Stimulated activated CD4-positive, alpha-beta T cell treated with anti-CD3 and anti-CD28 coated beads, Interleukin-4, amount 100 ng/mL, for 1 hour (primary cell): Measurements from ENCODE around the gene GYPC.
"Not testable (repeated sequence)": the region's sequence is repeated elsewhere in the genome, so short reads cannot be mapped to it uniquely, and the experiment has no call there.

Experiments
- DNase-seq: peaks from one replicate; pipeline ENCODE4 v3.0.0-alpha.2; 2020

The GYPC gene

GRCh38 chr2:126672980-126673605 lies 17.1 kb downstream of the GYPC start:
- no peak for DNase-seq

- DNase-seq = no peak
These were observed 18.3 kb downstream of the GYPC start for GRCh38 chr2:126674075-126674744.

DNA sequence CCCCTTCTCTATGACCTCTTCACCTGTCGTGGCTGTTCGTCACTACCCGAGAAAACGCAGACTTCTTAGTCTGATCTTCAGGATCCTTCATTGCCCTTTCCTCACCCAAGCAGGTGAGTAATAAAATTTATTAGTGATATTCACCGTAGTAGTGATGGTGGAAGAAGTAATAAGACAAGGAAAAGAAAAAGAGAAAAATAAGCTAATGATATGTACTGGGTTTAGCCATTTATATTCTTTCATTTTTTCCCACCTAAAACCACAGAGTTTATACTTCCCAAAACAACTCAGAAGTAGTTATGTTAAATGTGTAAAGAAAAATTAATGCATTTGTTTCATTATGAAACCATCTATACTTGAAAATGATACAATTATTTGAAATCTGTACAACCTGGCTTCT lies 19.7 kb downstream of the GYPC start:
- DNase-seq = no peak

DNA sequence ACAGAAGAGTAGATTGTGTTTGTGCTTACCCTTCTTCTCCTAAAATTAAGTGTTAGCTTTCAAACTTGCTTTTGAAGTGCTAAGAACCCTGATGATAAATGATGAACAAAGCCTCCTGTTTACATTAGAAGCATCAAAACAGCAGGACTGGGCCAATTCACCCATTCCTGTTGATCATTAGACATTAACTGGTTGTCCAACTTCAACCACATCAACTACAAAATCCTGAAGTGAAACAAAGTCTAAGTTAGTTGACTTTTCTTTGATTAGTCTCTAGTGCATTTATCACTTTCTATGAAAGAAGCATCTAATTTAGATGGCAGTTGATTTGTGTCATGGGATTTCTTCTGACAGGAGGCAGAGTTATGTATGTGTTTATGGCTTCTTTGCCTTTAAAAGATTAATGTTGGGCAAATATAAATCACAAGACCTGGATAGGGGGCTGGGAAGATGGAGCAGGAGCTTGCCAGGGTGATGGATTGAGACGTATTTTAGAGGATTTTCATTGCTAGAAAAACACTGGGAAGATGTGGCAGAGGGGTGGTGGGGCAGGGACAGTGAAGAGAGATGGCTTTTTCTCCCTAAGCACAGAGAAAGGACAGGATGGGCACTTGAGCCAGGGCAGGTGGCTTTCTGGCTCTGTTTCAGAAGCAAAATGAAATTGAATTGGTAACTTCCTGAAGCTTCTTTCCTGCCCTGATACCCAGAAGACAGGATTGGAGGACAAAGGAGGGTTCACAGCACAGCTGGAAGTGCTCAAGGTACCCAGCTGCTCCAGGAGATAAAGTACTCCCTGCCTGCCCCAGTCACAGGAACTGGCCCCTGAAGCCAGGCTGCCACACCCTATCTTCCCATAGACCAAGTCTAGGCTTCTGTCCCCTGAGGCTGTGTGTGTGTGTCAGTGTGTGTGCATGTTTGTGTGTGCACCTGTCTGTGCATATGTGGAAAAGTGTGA lies 20.5 kb downstream of the GYPC start:
- no peak for DNase-seq

GRCh38 chr2:126677176-126677538 lies 21.2 kb downstream of the GYPC start:
- no peak for DNase-seq

DNA sequence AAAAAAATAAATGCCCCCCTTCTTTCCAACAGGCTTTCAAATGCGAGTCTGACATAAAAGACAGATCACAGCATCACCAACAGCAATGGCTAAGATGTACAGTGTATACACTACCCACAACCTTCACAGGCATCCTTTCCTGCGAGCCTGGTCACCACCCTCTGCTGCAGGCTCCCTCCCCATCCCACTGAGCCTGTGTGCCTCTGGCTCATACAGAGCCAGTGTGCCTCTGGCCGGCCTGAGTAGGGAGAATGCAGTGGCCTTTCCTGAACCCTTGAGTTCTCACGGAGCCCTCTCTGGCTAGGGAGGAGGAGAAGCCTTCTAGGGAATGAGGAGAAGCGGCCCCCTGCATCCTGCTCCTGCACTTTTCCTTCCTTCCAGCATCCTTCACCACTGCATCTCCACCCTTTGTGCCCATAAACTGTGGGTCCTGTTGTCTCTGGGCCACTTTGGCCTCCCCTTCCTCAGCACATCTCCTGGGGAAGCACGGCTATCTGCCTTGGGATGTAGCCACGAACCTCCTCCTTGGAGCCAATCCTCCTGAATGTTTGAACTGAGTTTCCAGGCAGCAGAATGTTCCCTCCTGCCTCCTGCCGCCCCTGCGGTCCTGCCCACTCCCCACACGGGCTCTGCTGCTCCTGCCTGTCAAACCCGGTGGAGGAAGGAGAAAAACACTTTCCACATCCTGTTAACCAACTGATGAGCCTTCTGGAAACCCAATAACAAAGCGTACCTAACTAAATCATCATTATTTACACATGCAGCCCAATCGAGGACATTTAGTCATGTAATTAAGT lies 22.5 kb downstream of the GYPC start:
- DNase-seq = no peak

- DNase-seq = no peak
These were observed 23.2 kb downstream of the GYPC start for GRCh38 chr2:126679094-126679713.

DNA sequence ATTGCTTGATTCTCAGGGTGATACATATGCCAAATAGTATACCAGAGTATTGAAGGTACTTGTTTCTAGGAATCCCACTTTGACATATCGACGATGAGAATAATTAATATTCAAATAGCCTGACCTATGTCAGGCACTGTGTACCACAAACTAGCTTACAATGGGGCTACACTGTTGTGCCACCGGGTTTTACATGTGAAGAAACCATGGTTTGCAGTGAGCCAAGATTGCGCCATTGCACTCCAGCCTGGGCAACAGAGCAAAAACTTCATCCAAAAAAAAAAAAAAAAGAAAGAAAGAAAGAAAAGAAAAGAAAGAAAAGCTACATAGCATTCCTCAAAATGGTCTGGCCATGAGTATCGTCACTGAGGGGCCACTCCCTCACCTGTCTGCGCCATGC lies 25.5 kb downstream of the GYPC start:
- DNase-seq = no peak

DNA sequence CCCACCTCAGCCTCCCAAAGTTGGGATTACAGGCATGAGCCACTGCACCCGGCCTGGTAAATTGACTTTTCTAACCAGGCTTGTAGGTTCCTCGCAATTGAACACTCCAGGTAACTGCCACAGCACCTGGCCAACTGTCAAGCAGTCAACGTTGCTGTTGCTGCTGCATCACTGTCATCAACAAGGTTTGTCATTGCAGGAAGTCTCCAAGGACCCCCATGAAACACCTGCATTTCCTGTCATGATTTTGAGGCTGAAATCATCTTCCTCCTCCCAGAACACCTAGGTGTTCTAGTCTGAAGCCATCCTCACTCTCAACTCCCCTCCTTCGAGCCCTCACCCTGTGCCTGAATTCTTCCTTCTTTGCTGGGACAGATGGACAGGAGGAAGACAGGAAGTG lies 29.7 kb downstream of the GYPC start:
- DNase-seq = no peak

DNA sequence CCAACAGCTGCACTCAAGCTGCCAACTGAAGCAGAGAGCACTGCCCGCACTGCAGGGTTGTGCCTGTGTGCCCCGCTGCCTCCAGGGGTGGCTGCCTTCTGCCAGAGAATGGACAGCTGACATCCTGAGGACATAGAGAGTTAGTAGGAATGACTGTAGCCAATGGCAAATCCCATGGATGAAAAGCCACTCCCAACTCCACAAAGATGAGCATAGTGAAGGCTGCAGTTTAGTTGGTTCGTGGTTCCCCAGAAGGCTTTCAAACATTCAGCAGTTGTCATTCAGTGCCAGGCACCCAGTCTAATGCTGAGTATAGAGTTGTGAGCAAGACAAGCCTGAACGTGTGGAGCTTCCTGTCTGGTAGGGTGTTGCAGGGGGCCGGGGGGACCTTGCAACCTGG lies 30.3 kb downstream of the GYPC start:
- no peak for DNase-seq

DNA sequence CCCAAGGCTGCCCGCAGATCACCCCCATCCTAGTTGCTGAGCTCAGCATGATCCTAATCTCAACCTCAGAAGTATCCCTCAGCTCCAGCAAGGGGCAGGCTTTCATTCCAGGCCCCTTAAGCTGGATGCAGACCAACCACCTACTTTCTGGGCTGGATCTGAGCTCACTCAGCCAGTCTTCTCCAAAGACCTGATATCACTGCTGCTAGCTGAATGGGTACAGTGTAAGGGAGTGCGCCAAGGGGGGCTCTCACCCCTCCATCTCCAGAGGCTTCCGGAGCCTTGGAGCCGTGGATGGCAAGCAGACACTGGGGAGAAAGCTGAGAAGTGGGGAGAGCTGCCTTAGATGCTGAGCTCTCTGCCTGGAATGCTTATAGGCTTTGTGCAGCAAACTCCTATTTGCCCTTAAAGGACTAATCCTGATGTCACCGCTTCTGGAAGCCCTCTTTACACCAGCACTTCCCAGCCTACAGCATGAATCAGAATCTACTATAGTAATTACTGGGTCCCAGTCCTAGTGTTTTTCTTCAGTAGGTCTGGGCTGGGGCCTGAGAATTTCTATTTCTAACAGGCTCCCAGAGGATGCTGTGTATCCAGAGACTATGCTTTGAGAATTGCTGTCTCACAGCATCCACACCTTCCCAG lies 31.0 kb downstream of the GYPC start:
- no peak for DNase-seq

DNA sequence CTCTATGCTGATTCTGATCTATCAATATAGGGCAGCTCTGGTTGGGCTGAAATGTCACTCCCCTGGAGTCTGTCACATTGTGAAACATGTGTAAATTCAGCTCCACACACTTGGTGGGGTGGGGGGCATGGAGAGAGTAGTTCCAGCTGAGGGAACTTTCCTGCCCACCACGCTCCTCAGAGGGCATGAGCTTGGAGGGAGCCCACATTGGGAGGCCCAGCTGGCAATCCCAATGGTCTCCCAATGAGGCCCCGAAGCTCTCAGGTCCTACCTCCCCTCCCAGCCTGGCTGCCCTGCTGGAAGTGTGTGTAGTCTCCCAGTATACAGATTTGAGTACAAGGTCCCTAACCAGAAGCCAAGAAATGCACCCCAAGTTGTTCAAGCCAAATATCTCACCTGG lies 31.5 kb downstream of the GYPC start:
- no peak for DNase-seq

DNA sequence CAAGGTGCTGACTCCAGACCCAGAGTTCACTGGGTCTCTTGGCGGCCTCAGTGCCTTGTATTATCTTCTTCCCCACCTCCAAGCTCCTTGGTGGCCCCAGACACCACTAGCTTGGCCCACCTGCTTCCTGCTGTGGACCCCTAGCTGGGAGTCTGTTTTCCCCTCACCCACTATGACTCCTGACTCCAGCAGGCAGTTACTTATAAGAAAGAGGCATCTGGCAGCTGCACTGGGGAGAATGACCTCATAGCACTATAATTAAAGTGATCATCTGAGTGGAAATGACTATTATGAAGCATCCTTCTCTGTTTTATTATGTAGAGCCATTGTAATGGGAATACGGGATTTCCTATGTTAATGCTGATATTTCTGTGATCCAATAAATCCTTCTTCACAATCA lies 32.6 kb downstream of the GYPC start:
- not testable (repeated sequence) for DNase-seq

DNA sequence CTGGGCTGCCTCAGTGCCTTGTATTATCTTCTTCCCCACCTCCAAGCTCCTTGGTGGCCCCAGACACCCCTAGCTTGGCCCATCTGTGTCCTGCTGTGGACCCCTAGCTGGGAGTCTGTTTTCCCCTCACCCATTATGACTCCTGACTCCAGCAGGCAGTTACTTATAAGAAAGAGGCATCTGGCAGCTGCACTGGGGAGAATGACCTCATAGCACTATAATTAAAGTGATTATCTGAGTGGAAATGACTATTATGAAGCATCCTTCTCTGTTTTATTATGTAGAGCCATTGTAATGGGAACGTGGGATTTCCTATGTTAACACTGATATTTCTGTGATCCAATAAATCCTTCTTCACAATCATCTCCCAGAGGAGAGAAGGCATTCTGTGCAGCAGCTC lies 36.3 kb downstream of the GYPC start:
- not testable (repeated sequence) for DNase-seq

GRCh38 chr2:126692934-126693592 lies 37.1 kb downstream of the GYPC start:
- not testable (repeated sequence) for DNase-seq

DNA sequence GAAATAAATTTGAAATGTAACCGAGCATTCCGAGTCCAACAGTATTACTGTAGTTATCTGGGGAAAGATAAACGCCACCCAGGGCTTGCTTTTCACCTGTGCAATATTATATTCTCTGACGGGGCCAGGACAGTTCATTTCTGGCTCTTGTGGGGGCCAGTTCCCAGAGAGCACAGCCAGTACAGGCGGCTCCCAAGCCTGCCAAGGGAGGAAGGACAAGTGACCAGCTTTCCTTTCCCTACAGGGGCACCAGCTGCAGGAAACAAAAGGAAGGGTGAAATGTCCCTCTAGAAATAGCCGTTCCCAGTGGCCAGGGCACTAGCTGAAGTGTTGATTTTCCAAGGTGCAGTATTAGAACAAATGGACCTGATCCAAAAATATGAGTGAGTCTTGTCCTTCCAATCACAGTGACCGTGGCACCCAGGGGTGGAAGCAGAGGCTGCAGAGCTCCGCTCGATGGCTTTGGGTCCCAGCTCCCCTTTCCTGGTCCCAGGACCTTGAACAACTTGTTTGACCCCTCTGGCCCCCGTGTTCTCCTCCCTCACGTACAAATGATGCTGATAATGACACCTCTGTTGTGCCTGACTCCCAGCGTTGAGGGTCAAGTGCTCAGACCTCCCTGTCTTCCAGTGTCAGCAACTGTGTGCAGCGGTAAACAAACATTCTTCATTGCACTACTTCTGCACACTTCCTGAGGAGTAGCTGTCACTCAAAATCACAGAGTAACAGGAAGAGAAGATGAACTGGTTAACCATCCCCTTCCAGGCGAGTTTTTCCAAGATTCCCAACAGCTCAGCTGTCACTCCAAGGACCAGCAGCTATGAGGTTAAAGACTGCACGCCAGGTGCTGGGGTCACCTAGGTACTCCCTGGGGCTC lies 40.9 kb downstream of the GYPC start:
- DNase-seq = no peak

- no peak for DNase-seq
These were observed 42.4 kb downstream of the GYPC start for GRCh38 chr2:126698376-126698775.

DNA sequence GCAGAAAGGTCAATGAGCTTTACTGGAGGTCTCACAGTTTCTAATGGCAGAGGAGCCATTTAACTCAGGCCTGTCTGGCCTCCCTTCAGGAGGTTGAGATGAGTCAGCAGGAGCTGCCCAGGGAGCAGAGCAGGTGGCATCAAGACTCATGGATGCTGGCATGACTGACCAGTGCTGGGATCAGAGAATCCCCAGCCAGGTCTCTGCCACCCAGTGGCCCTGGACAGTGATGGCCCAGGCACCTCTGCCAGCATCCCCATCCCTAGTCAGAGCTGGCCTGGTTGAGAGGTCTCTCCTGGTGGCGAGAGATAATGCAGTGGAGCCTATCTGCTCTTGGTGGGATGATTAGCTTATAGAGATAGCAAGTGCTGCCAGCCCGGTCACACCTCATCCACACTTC lies 43.1 kb downstream of the GYPC start:
- DNase-seq = no peak

- DNase-seq = no peak
These were observed 44.0 kb downstream of the GYPC start for GRCh38 chr2:126699716-126700581.
